Heart left ventricle (tissue), 16 donors: ENCODE data around the gene VEZF1. TPM values are rescaled to one million over a fixed set of nuclear protein-coding genes. Genes with fewer than 3 reads are reported as not detected.

Source experiments
- ATAC-seq, 4 donors: fragments of 200-7000 bp; cut with Tn5 transposase; one replicate each; pipeline ENCODE4 v1.9.1; 2020 to 2022; ENCODE audit warnings: moderate library complexity in 4 of 4, mild to moderate bottlenecking in 3 of 4, moderate number of reproducible peaks in 1 of 4
- DNase-seq, 5 donors: peaks; one replicate each; pipeline ENCODE4 v3.0.0-alpha.2; 2020
- H3K27ac ChIP-seq, 12 donors: fragments of 200-600 bp; sonication (generic) in 4 of 12; one replicate each; pipeline versions ENCODE4 v1.5.0 to v1.8.0; 2016 to 2022; ENCODE audit warnings: mild to moderate bottlenecking in 2 of 12
- H3K27me3 ChIP-seq, 9 donors: fragments of 200-600 bp; sonication (generic) in 2 of 9; one replicate each; pipeline versions ENCODE4 v1.5.1 to v1.8.0; 2016 to 2022; ENCODE audit warnings: mild to moderate bottlenecking in 3 of 9
- H3K36me3 ChIP-seq, 9 donors: fragments of 200-600 bp; sonication (generic) in 2 of 9; one replicate each; pipeline versions ENCODE4 v1.5.0 to v1.8.0; 2018 to 2022; ENCODE audit warnings: mild to moderate bottlenecking in 2 of 9
- H3K4me1 ChIP-seq, 12 donors: fragments of 200-600 bp; sonication (generic) in 4 of 12; one replicate each; pipeline versions ENCODE4 v1.5.0 to v1.8.0; 2016 to 2022; ENCODE audit warnings: mild to moderate bottlenecking in 3 of 12
- H3K4me3 ChIP-seq, 12 donors: fragments of 200-600 bp; sonication (generic) in 4 of 12; one replicate each; pipeline versions ENCODE4 v1.5.0 to v1.8.0; 2017 to 2022; ENCODE audit warnings: mild to moderate bottlenecking in 9 of 12, moderate library complexity in 4 of 12
- H3K9me3 ChIP-seq, 12 donors: fragments of 200-600 bp; sonication (generic) in 4 of 12; one replicate each; pipeline versions ENCODE4 v1.5.0 to v1.8.0; 2016 to 2022; ENCODE audit warnings: mild to moderate bottlenecking in 1 of 12
- CTCF ChIP-seq, 12 donors: fragments of 200-600 bp; sonication (generic) in 4 of 12; IDR thresholded peaks; one replicate each; pipeline versions ENCODE4 v1.5.0 to v1.8.0; 2018 to 2022; ENCODE audit warnings: antibody characterized with exemption in 12 of 12, mild to moderate bottlenecking in 5 of 12
- POLR2A ChIP-seq, 2 donors: fragments of 450-650 bp; IDR thresholded peaks; one replicate each; pipeline ENCODE4 v1.6.1; 2017; ENCODE audit warnings: antibody characterized with exemption in 2 of 2, mild to moderate bottlenecking in 2 of 2, moderate library complexity in 2 of 2
- WGBS, 4 donors: extraction: QIAGEN DNeasy Blood & Tissue Kit in 2 of 4; methylation state at CpG; one replicate each; pipeline versions ENCODE4 v1.1.5 to v1.1.7; 2013 to 2018; 5-methylcytosine and 5-hydroxymethylcytosine counted together
- intact Hi-C, 10 donors: fragments of 100-400 bp; cut with DNase I; formaldehyde crosslinking; loops; one replicate each; pipeline versions ENCODE4 v1.11.1 to v1.14.2; 2022
- polyA plus RNA-seq, 2 donors: library from polyadenylated mRNA; stranded (reverse); fragments of 200-250 nt; gene quantifications; one replicate each; pipeline ENCODE4 v1.2.3, GENCODE V29; 2013
- total RNA-seq, 9 donors: library from RNA; depleted of rRNA in 2 of 9; stranded (reverse); fragments of >200 nt in 2 of 9; fragmentation: NEBNext Ultra II Directional in 3 of 9; extraction: Animal tissue kit (Norgen Biotek cat#: 25700) in 3 of 9; gene quantifications; one replicate each; pipeline versions ENCODE4 v1.1.0 to v1.2.4, GENCODE V29; 2016 to 2023
- donor health status: ischemic (EF 13 %, LVEDD 7.1; RV severe dilation, severe dysfunction).
- donor health status: healthy with polysubstance abuse.
- donor health status: DM: no; HTN: yes; CAD: no.
- donor health status: DM: no; HTN: no; CAD: no.
- donor health status: ischemic (EF 25% LVEDD 6.9; RV normal size, moderate dysfunction).
- donor health status: ischemic (EF 25% LVEDD 5.7; RV mildly dilated, moderate dysfunction).
- donor health status: healthy.
- donor health status: DM: yes; HTN: yes; CAD: no.
- donor health status: ischemic (EF 35%, LVEDD 5.7; RV mildly dilated, moderate dysfunction).
- donor health status: nonischemic (EF 11% LVEDD 7.7; RV severe dilation, severe dysfunction).
- donor health status: DM: yes; HTN: yes; CAD: no.
- donor health status: PGD.
- donor health status: ischemic (EF 29% LVEDD 5.4; RV normal size, mild dysfunction).
- donor health status: nonischemic (EF 23%, LVEDD 6.1; RV moderate dilation, normal function).

VEZF1 gene
- total and polyA plus RNA-seq, 11 donors: 18.2 to 85.6 (median 62.3) TPM

DNA sequence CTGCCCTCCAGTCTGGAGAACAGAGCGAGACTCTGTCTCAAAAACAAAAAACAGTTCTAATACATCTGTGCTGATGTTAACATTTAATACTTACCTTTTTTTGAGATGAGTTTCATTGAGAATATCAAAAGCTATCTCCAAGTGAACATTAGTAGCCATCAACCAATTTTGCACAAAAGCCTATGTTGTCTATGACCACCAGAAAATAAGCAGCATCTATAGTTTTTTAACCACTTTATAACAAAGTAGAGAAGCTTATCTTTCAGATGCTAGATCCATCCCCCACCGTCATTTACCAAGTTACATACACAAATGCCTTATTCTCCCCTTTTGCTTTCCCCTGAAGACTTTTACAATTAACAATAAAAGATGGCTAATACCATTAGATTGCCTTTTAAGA is 14.9 kb upstream of the VEZF1 start:
- no peak for ATAC-seq
- WGBS, 4 donors: 81 to 90% (median 87%) methylated on average over 2 of the region's 2 CpGs
- H3K27me3 ChIP-seq: no peaks in the 10 kb centered on the region
- peaks cover 16 to 58% (median 37%) of the 10 kb centered on the region in 12 donors for H3K4me1 ChIP-seq
- intact Hi-C loops: loop anchor here in 4 of 10 donors (5.0 to 10.0 kb wide), 4 partner anchors 109 to 878 kb away; no protein-coding TSS in a partner anchor
- DNase-seq: no peak
- no peak overlapping the region for H3K4me3 ChIP-seq
- H3K36me3 ChIP-seq: peaks cover 0 to 80% (median 73%) of the 10 kb centered on the region in 9 donors
- no peak for TF ChIP-seq CTCF (IDR thresholded peaks at IDR 0.05)
- TF ChIP-seq POLR2A (IDR thresholded peaks at IDR 0.05): no peak
- no peak overlapping the region for H3K27ac ChIP-seq
- no peaks in the 10 kb centered on the region for H3K9me3 ChIP-seq

DNA sequence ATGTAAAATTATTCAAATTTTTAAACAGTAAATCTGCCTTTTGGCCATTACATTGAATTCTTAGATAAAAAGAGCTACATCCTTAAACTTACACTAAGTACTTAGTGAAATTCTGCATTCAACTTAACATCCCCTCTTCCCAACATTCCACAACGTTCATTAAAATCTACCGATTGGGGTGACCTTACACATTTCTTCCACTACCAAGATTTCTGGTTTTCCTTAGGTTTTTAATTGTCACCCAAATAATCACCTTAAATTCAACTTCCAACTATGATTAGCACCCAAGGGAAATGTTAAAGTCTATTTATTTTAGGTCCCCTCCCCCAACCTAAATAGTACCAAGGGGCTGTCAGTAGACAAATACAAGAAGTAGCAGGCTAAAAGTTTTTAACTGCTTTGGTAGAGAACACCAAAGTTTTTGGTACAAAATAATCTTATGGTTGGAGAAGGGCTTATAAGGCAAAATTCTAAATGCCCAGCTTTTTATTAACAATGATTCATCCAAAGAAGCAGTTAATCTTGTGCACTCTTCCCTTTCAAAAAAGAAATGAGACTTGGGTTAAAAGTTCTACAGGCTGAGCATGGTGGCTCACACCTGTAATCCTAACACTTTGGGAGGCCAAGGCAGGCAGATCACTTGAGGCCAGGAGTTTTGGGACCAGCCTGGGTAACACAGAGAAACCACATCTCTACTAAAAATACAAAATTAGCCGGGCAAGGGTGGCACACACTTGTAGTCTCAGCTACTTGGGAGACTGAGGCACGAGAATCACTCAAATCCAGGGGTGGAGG is 14.3 kb upstream of the VEZF1 start:
- TF ChIP-seq CTCF (IDR thresholded peaks at IDR 0.05): peak in 1 of 12 donors; percentile 12
- TF ChIP-seq POLR2A (IDR thresholded peaks at IDR 0.05): no peak
- no peak overlapping the region for H3K27ac ChIP-seq
- peaks cover 0 to 86% (median 79%) of the 10 kb centered on the region in 9 donors for H3K36me3 ChIP-seq
- DNase-seq: no peak
- H3K4me3 ChIP-seq: no peak overlapping the region
- H3K9me3 ChIP-seq: no peaks in the 10 kb centered on the region
- WGBS, 4 donors: 65 to 73% (median 69%) methylated on average over 4 of the region's 4 CpGs
- intact Hi-C loops: loop anchor here in 4 of 10 donors (5.0 to 10.0 kb wide), 4 partner anchors 110 to 878 kb away; no protein-coding TSS in a partner anchor
- ATAC-seq: no peak
- no peaks in the 10 kb centered on the region for H3K27me3 ChIP-seq
- peaks cover 16 to 55% (median 35%) of the 10 kb centered on the region in 12 donors for H3K4me1 ChIP-seq

DNA sequence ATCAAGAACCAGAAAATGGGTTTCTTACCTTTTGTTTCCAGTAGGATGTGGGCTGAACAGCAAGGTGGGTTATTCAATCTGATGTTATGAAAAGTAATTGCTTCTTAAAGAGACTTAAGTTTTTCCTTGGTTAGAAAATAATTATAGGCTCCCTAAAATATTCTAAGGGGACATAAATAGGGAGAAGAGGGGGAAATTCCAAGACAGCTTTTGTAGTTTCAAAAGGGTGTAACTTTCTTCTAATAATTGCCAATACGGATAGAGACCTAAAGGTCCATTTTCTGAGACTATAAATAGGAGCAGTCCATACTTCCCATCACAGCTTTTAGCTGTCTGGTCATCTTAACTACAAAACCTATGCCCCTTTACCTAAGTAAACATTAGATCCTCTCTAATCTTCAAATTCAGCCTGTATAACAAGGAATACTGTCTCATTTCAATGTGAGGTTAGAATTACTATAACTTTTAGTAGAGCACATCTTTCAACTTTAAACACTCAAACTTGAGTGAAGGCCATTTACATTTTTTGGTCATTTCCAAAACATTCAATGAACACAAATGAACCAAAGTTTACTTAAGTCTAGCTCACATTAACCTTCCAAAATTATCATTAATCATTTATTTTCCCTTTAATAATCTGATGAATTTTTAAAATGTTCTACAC is 13.5 kb upstream of the VEZF1 start:
- H3K9me3 ChIP-seq: no peaks in the 10 kb centered on the region
- peaks cover 0 to 92% (median 87%) of the 10 kb centered on the region in 9 donors for H3K36me3 ChIP-seq
- H3K4me3 ChIP-seq: no peak overlapping the region
- H3K27ac ChIP-seq: no peak overlapping the region
- ATAC-seq: no peak
- no peak for DNase-seq
- 16 to 33% (median 25%) methylated on average over 1 of the region's 1 CpG for WGBS, 4 donors
- intact Hi-C loops: loop anchor here in 5 of 10 donors (2.0 to 10.0 kb wide), 5 partner anchors 111 to 877 kb away; no protein-coding TSS in a partner anchor
- TF ChIP-seq POLR2A (IDR thresholded peaks at IDR 0.05): no peak
- no peak for TF ChIP-seq CTCF (IDR thresholded peaks at IDR 0.05)
- H3K4me1 ChIP-seq: peaks cover 16 to 55% (median 35%) of the 10 kb centered on the region in 12 donors
- H3K27me3 ChIP-seq: no peaks in the 10 kb centered on the region

- H3K4me1 ChIP-seq: peaks cover 2 to 52% (median 31%) of the 10 kb centered on the region in 12 donors
- DNase-seq (no peak), ATAC-seq (peak; percentile 52 to 78 (median 72))
- TF ChIP-seq POLR2A (IDR thresholded peaks at IDR 0.05): no peak
- TF ChIP-seq CTCF (IDR thresholded peaks at IDR 0.05): peak; percentile 77 to 92 (median 86)
- H3K36me3 ChIP-seq: peaks cover 0 to 83% (median 75%) of the 10 kb centered on the region in 9 donors
- H3K4me3 ChIP-seq: no peak overlapping the region
- WGBS, 4 donors: 44 to 64% (median 49%) methylated on average over 1 of the region's 1 CpG
- H3K27ac ChIP-seq: peak overlapping the region in 1 of 12 donors; percentile 16
- intact Hi-C loops: loop anchor here in 9 of 10 donors (1.0 to 10.0 kb wide), 8 partner anchors 113 to 875 kb away; no protein-coding TSS in a partner anchor
- H3K27me3 ChIP-seq: no peaks in the 10 kb centered on the region
- H3K9me3 ChIP-seq: no peaks in the 10 kb centered on the region
Measured at GRCh38 chr17:57999496-58000017, 11.5 kb upstream of the VEZF1 start.
